Right lobe of liver (tissue), 4 donors: ENCODE results near the gene DNM3.

Experiments used
- POLR2A ChIP-seq: fragments of 450-650 bp; IDR thresholded peaks from one replicate; pipeline ENCODE4 v1.6.1; 2017; ENCODE audit warnings: antibody characterized with exemption, mild to moderate bottlenecking
- TF ChIP-seq, protein P1 (sequence below), 4 donors: fragments of 200-600 bp in 3 of 4; fragments of 450-650 bp in 1 of 4; IDR thresholded peaks; one replicate each; pipeline versions ENCODE4 v1.5.1 to v1.8.0; 2016 to 2022; ENCODE audit warnings: antibody characterized with exemption in 4 of 4, mild to moderate bottlenecking in 2 of 4
- donor health status: DM: no; HTN: no; CAD: no.
- donor health status: DM: no; HTN: no; CAD: no.
- donor health status: DM: no; HTN: yes; CAD: no.

DNA sequence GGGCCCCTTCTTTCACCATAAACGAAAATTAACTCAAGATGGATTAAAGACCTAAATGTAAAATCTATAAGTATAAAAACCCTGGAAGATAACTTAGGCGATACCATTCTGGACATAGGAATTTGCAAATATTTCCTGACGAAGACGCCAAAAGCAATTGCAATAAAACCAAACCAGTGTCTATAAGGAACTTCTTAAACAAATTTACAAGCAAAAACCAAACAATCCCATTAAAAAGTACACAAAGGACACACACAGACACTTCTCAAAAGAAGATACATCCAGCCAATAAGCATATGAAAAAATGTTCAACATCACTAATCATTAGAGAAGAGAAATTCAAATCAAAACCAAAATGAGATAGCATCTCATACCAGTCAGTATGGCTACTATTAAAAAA lies 500.4 kb downstream of the DNM3 start:
- TF ChIP-seq, protein P1, sequence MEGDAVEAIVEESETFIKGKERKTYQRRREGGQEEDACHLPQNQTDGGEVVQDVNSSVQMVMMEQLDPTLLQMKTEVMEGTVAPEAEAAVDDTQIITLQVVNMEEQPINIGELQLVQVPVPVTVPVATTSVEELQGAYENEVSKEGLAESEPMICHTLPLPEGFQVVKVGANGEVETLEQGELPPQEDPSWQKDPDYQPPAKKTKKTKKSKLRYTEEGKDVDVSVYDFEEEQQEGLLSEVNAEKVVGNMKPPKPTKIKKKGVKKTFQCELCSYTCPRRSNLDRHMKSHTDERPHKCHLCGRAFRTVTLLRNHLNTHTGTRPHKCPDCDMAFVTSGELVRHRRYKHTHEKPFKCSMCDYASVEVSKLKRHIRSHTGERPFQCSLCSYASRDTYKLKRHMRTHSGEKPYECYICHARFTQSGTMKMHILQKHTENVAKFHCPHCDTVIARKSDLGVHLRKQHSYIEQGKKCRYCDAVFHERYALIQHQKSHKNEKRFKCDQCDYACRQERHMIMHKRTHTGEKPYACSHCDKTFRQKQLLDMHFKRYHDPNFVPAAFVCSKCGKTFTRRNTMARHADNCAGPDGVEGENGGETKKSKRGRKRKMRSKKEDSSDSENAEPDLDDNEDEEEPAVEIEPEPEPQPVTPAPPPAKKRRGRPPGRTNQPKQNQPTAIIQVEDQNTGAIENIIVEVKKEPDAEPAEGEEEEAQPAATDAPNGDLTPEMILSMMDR (IDR thresholded peaks at IDR 0.05) = no peak
- TF ChIP-seq POLR2A = no peak
